Stimulated activated CD4-positive, alpha-beta T cell treated with anti-CD3 and anti-CD28 coated beads, Interleukin-2, amount 100 ng/mL, for 4 hours (primary cell): ENCODE results near the gene HECTD1.
"Not testable (repeated sequence)": the region's sequence is repeated elsewhere in the genome, so short reads cannot be mapped to it uniquely, and the experiment has no call there.

Experiments
- DNase-seq: peaks from one replicate; pipeline ENCODE4 v3.0.0-alpha.2; 2020; ENCODE audit warnings: low read depth

The HECTD1 gene

DNA sequence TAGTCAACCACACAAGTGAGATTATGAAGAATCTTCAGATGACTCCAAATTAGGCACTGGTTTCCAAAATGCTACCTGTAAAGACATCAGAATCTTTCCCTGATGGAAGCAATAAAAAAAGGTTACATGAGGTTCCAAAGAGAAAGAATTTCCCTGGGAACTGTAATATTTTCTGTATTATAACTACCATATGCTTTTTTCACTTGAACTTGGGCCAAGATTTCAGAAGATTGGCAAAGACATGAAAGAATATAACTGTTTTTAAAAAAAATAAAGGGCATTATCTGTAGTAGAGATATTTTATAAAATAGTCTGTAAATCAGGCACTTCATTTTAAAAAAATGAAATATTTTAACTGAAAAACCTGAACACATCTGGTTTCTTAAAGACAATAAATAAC lies 12.9 kb downstream of the HECTD1 start:
- DNase-seq: no peak

DNA sequence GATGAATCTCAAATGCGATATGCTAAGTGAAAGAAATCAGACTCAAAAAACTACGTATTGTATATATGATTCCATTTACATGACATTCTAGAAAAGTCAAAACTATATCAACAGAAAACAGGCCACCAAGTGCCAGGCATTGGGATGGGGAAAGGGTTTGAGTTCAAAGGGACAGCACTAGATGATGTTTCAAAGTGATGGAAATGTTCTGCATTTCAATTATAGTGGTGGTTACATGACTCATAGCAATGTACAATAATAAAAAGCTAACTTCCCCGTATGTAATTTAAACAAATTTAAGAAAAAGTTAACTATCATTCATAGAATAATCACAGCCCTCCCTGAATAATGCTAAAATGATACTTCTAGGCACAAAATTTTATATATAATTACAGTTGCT lies 13.5 kb downstream of the HECTD1 start:
- no peak for DNase-seq

DNA sequence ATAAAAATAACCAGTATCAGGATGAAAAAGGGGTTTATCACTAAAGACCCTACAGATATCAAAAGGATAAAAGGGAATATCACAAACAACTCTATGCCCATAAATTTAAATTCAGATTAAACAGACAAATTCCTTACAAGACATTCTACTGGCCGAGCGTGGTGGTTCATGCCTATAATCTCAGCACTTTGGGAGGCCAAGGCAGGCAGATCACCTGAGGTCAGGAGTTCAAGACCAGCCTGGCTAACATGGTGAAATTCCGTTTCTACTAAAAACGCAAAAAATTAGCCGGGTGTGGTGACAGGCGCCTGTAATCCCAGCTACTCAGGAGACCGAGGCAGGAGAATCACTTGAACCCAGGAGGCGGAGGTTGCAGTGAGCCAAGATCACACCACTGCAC lies 15.0 kb downstream of the HECTD1 start:
- DNase-seq: not testable (repeated sequence)

DNA sequence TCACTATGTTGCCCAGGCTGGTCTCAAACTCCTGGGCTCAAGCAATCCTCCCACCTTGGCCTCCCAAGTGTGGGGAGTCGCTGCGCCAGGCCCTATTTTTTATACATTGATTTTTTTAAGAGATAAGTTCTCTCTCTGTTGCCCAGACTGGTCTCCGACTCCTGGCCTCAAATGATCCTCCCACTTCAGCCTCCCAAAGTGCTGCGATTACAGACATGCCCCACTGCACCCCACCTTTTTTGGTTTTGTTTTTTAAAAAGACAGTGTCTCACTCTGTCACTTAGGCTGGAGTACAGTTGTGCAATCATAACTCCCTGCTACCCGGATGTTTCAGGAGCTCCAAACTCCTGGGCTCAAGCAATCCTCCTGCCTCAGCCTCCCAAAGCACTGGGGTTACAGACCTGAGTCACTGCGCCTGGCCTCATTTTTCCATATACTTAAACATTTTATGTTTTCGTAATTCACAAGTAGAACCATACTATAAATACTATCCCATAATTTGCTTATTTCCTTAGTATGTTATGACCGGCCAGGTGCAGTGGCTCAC lies 16.8 kb downstream of the HECTD1 start:
- no peak for DNase-seq

DNA sequence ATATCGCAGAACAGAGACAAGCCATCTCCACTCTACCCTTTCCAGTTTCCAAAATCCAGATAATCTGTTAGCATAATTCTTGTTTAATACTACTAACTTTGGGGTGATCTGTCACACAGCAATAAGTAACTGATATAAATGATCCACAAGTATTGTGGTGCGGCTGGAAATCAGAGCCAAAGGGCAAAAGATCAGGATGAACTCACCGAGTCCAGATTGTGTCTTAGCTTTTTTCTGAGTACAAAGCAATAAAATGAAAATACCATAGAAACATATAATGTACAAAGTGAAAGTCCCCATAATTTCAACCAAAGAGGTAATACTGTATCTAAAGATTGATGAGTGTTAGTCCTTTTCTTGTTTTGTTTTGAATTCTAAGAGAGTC lies 17.4 kb downstream of the HECTD1 start:
- no peak for DNase-seq

DNA sequence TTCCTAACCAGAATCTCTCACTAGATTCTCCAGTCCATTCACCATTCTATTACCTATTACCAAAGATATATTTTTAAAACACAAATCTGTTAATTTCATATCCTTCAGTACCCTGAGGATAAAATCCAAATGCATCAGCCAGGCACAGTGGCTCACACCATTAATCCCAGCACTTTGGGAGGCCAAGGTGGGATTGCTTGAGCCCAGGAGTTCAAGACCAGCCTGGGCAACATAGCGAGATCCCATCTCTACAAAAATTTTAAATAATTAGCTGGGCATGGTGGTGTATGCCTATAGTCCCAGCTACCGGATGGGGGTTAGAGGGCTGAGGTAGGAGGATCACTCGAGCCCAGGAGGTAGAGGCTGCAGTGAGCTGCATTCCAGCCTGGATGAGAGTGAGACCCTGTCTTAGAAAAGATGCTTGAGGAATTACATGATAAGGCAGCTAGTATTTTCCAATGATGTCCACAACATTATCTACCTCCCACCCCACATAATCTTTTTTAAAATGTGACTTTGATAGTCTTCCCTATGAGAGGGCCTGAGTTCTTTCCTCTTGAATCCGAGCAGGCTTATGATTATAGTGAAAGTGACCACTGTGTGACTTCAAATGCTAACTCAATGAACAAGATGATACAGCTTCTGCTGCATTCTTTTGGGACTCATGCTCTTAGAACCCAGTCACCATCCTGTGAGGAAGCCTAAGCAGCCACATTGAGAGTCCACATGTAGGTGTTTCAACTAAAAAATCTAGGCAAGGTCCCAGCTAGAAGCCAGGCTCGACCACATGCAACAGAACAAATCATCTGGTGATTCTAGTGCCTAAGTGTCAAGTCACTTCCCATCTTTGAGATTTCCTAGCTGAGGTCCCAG lies 18.0 kb downstream of the HECTD1 start:
- DNase-seq: no peak

DNA sequence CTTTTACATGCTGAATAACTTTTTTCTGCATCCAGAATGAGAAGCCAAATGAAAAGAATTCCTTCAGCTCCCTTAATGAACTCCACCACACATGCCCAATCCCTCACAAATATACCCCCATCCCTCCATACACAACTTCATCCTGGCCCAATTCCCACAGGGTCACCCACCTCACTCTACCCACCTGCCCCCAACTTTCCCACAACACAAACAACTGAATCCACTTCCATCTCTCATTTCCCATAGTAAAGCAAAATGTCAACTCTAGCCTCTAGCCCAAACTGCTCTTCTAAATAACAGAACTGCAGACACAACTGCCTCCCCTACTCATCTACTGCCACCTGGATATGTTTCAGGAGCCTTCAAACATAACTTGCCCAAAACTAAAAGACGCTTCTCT lies 18.8 kb downstream of the HECTD1 start:
- DNase-seq: no peak

DNA sequence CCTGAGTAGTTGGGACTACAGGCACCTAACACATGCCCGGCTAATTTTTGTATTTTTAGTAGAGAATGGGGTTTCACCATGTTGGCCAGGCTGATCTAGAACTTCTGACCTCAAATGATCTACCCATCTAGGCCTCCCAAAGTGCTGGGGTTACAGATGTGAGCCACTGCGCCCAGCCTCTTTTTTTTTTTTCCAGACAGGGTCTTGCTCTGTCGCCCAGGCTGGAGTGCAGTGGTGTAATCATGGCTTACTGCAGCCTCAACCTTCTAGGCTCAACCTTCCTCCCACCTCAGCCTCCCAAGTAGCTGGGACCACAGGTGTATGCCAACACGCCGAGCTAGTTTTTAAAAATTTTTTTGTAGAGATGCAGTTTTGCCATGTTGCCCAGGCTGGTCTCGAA lies 25.6 kb downstream of the HECTD1 start:
- DNase-seq: not testable (repeated sequence)

DNA sequence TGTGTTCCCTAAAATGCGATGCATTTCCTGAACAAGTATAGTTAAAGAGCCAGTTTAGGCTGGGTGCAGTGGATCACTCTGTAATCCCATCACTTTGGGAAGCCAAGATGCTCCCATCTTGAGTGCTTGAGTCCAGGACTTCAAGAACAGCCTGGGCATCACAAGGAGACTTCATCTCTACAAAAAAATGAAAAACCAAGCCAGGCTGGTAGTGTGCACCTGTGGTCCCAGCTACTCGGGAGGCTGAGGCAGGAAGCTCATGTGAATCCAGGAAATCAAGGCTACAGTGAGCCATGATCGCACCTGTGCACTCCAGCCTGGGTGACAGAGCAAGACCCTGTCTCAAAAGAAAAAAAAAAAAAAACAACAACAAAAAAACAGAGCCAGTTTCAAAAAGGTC lies 26.3 kb downstream of the HECTD1 start:
- no peak for DNase-seq

DNA sequence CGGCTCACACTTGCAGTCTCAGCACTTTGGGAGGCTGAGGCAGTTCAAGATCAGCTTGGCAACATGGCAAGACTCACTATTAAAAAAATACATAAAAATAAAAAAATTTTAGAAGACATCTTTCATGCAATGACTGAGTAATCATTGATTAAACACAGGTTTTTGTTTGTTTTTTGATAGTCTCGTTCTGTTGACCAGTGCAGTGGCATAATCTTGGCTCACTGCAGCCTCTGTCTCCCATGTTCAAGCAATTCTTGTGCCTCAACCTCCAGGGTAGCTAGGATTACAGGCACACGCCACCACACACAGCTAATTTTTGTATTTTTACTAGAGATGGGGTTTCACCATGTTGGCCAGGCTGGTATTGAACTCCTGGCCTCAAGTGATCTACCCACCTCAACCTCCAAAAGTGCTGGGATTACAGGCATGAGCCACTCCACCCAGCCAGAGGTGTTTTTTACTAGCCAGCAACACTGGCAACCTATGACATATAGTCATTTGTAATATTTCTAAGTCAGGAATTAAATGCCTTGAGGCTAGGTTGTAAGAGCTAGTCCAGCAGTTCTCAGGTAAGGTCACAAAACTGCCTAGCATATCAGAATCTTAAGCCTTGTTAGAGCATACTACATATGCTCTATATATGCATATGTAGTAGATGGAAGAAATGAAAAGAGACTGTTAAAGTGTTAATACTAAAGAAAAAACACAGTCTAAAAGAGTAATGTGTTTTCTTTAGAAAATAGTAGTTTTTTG lies 27.1 kb downstream of the HECTD1 start:
- DNase-seq: no peak

DNA sequence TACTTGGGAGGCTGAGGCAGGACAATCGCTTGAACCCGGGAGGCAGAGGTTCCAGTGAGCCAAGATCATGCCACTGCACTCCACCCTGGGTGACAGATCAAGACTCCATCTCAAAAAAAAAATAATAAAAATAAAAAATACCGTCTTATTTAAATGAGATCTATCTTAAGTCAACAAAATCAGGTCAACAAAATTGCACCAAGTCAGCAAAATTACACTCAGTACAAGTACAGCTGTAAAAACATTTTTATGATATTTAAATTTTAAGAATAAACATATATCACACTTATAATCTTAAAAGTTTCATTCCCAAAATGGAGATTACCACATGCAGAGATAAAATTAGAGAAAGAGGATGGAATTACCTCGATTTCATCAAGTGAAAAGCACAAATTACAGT lies 33.2 kb downstream of the HECTD1 start:
- no peak for DNase-seq

DNA sequence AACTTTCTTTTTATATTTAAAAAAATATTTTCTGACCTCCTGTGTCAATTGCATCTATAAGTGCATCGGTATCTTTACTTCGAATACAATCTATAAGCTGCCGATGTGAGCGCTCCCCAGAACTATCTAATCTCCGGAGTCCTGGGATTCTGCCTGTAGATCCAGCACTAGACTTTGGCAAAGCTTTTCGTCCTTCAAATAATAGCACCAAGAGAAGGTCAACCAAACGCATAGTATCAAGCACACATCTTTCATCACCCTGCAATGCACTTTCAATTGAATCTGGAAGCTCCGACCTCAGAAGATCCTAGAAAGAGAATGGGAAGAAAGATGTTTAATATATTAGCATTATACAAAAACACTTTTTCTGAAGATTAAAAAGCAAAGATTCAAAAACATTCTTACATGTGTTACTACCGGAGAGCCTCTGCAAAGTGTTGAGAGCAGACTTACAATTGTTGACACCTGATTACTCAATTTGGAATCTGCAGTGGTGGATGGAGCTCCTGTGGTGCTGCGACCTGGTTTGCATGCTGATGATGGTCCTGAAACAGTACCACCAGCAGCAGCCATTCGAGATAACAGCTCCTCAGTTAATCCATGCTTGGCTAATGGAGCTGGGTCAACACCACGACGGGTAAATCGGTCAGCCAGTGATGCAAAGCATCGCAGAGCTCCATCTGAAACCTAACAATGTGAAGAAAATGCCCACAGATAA lies 34.3 kb downstream of the HECTD1 start:
- DNase-seq: no peak

DNA sequence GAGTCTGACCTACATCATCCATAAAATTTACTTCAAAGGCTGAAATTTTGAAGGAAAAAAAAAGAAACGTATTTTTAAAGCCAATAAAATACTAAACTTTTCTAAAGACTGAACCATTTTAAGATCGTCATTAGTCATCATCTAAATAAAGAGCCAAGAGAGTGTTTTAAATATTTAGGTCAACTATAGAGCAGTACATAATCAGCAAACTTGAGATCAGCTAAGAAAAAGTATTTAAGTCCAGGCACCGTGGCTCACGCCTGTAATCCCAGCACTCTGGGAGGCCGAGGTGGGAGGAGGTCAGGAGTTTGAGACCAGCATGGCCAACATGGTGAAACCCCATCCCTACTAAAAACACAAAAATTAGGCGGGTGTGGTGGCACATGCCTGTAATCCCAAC lies 35.5 kb downstream of the HECTD1 start:
- DNase-seq: no peak

DNA sequence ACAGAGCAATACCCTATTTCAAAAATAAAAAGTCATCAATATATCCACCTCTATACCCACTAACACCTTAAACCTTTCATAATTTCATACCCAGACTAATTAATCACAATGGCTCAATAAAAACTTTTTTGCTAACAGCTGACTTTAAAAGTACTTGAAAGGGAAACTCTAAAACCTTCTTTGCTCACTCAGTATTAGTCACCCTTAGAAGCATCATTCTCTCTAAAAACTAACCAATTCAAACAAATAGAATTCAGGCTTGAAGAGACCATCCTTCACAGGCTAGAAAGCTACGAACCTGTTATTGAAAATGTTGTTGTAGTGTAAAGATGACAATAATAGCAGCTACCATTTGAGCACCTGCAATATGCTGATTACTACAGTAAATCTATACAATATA lies 37.2 kb downstream of the HECTD1 start:
- no peak for DNase-seq

DNA sequence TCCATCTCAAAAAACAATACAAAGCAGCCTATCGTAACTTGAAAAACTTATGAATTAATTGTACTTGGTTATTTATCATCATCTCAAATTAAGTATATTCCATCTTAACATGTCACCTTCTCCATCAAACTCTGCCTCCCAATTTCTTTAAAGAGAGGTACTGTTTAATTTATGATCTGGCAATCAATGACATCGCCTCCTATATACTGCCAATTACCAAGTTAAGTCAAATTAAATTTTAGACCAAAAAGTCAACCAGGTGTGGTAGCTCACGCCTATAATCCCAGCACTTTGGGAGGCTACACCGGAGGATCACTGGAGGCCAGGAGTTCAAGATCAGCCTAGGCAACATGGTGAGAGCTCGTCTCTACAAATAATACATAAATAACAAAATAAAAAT lies 37.7 kb downstream of the HECTD1 start:
- no peak for DNase-seq

DNA sequence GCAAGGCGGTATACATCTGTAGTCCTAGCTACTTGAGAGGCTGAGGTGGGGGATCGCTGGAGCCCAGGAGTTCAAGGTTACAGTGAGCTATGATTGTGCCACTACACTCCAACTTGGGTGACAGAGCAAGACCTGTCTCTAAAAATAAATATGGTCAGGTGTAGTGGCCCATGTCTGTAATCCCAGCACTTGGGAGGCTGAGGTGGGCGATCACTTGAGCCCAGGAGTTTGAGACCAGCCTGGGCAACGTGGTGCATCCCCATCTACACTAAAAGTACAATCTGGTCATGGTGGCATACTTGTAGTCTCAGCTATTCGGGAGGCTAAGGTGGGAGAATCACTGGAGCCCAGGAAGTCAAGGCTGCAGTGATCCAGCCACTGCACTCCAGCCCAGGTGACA lies 40.6 kb downstream of the HECTD1 start:
- no peak for DNase-seq

DNA sequence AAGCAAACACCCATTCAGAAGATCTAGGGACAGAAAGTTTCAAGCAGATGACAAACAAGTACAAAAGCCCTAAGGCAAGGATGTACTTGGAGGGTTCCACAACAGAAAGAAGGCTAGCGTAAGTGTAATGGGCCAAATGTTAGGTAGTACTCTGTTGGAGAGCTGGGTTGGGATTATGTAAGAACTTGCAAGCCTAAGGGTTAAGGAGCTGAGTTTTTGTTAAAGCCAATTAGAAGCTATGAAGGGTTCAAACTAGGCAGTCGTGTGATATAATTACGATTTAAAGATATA lies 41.4 kb downstream of the HECTD1 start:
- DNase-seq: no peak

DNA sequence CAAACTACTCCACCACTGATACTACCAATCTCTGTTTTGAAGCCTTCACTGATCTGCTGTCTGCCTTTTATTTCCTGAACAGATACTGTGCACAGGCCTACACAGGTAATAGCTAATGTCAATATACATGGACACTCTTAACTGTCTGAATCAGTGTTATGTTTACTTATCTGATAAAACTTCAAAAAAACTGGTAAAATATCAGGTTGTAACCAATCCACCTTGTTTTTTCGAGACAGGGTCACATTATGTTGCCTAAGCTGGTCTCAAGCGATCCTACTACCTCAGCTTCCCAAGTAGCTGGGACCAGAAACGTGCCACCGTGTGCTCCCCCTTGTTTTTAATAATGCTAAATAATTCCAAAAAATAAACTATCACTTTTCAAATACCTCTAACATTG lies 43.5 kb downstream of the HECTD1 start:
- no peak for DNase-seq

DNA sequence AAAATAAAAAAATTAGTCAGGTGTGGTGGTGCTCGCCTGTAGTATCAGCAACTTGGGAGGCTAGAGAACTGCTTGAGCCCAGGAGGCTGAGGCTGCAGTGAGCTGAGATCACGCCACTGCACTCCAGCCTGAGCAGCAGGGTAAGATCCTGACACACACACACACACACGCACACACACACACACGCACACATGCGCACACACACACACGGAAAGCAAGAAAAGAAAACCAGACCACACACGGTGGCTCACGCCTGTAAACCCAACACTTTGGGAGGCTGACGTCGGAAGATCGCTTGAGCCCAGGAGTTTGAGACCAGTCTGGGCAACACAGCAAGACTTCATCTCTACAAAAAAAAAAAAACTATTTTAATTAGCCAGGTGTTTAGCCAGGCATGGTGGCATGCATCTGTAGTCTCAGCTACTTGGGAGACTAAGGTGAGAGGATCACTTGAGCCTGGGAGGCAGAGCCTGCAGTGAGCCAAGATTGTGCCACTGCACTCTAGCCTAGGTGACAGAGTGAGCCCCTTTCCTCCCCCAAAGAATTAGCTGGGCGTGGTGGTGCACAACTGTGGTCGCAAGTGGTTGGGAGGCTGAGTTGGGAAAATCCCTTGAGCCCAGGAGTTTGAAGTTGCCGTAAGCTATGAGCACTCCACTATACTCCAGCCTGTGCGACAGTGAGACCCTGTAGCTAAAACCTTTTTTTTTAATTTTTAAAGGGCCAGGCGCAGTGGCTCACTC lies 44.5 kb downstream of the HECTD1 start:
- DNase-seq: no peak

DNA sequence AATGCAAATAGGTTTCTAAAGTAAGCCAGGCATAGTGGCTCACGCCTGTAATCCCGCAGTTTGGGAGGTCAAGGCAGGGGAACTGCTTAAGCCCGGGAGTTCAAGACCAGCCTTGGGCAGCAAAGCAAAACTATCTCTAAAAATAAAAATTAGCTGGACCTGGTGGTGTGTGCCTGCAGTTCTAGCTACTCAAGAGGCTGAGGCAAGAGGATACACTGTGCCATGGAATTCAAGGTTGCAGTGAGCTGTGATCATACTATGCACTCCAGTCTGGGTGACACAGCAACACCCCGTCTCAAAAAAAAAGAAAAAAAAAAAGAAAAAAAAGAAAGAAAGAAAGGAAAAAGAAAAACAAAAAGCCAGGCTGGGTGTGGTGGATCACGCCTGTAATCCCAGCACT lies 46.3 kb downstream of the HECTD1 start:
- no peak for DNase-seq

DNA sequence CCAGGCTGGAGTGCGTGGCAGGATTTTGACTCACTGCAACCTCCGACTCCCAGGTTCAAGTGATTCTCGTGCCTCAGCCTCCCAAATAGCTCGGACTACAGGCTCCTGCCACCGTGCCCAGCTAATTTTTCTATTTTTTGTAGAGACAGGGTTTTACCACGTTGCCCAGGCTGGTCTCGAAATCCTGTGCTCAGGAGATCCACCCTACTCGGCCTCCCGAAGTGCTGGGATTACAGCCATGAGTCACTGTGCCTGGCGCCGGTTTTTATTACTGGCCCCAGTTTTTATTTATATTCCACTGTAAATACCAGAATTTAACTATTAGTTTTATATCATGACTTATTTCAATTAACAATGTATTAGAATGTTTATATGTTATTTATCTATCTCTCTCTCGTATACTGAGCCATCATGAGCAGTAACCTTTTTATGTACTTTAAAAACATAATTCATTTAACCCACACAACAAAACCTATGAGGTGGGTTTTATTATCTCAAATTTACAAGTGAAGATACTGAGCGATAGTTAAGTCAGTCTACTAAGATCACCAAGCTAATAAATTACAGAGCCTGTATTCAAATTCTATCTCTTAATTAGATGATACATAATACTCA lies 47.8 kb downstream of the HECTD1 start:
- DNase-seq: no peak

DNA sequence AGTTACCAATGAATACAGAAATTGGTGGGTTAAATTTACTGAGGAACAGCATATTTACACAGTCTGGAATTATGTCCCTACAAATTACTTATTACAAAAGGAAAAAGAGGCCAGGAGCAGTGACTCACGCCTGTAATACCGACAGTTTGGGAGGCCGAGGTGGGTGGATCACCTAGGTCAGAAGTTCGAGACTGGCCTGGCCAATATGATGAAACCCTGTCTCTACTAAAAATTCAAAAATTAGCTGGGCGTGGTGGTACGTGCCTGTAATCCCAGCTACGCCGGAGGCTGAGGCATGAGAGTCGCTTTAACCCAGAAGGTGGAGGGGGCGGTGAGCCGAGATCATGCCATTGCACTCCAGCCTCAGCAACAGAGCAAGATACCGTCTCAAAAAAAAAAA lies 52.6 kb downstream of the HECTD1 start:
- no peak for DNase-seq
